HEK293 (cell line): ENCODE measurements around the gene RBFOX1.

ENCODE experiments used
- CTCF ChIA-PET: fragments of 350-600 bp; formaldehyde crosslinking; extraction: SDS; loops from one replicate; lab custom pipeline; 2021; ENCODE audit warnings: antibody characterized with exemption; lab: Yijun Ruan, JAX
- POLR2A ChIA-PET: fragments of 300-600 bp; formaldehyde crosslinking; extraction: SDS; loops from one replicate; lab custom pipeline; 2020; ENCODE audit warnings: antibody characterized with exemption, inconsistent platforms; lab: Yijun Ruan, JAX
- H3K27ac ChIP-seq: fragments of 200-500 bp; sonication (Bioruptor generic); 2 replicates; pipeline ENCODE4 v1.5.1; 2014; ENCODE audit warnings: low read depth, low read length, control low read depth, inconsistent platforms; ENCODE audit errors: extremely low read depth
- H3K36me3 ChIP-seq, 2 experiments: fragments of 200-500 bp in 1 of 2; sonication (Bioruptor generic) in 1 of 2; 1 replicate in 1 of 2; 2 replicates in 1 of 2; pipeline ENCODE4 v1.5.1; 2014 to 2017; ENCODE audit warnings: inconsistent platforms in 2 of 2, low read length in 2 of 2; ENCODE audit not compliant: control insufficient read depth in 2 of 2, insufficient read depth in 1 of 2
- H3K4me1 ChIP-seq: fragments of 200-500 bp; sonication (Bioruptor generic); 2 replicates; pipeline ENCODE4 v1.5.1; 2014; ENCODE audit warnings: mild to moderate bottlenecking, low read length, inconsistent platforms; ENCODE audit not compliant: control insufficient read depth, insufficient read depth
- H3K4me3 ChIP-seq: 2 replicates; pipeline ENCODE4 v1.5.1; 2011; ENCODE audit warnings: low read depth, mild to moderate bottlenecking, control low read depth, low read length, moderate library complexity
- H3K9me3 ChIP-seq: fragments of 200-500 bp; sonication (Bioruptor generic); 2 replicates; pipeline ENCODE4 v1.5.1; 2014; ENCODE audit warnings: low read depth, low read length, inconsistent platforms; ENCODE audit not compliant: control insufficient read depth, insufficient read depth
- BCL11B ChIP-seq: fragments of 450-650 bp; formaldehyde crosslinking; IDR thresholded peaks from 2 replicates; pipeline ENCODE4 v1.5.1; 2016; ENCODE audit warnings: low read depth, missing biosample characterization, missing genetic modification characterization
- EGR2 ChIP-seq: fragments of 450-650 bp; formaldehyde crosslinking; IDR thresholded peaks from 2 replicates; pipeline ENCODE4 v1.5.1; 2016; ENCODE audit warnings: low read depth, missing biosample characterization, missing genetic modification characterization
- GLIS2 ChIP-seq: fragments of 450-650 bp; formaldehyde crosslinking; IDR thresholded peaks from 2 replicates; pipeline ENCODE4 v1.5.1; 2016; ENCODE audit warnings: missing biosample characterization, missing genetic modification characterization
- HOXC10 ChIP-seq: sonication (generic); formaldehyde crosslinking; IDR thresholded peaks from 2 replicates; pipeline ENCODE4 v1.8.1; 2023; ENCODE audit warnings: mild to moderate bottlenecking, missing genetic modification reagents
- HOXD13 ChIP-seq: sonication (generic); formaldehyde crosslinking; IDR thresholded peaks from 2 replicates; pipeline ENCODE4 v1.8.0; 2022; ENCODE audit warnings: missing genetic modification reagents, borderline replicate concordance
- IKZF3 ChIP-seq: fragments of 450-650 bp; IDR thresholded peaks from 2 replicates; pipeline ENCODE4 v1.5.0; 2018; ENCODE audit warnings: missing biosample characterization, mild to moderate bottlenecking, missing genetic modification characterization, moderate library complexity
- KLF7 ChIP-seq: fragments of 450-650 bp; formaldehyde crosslinking; IDR thresholded peaks from 2 replicates; pipeline ENCODE4 v1.5.1; 2016; ENCODE audit warnings: missing biosample characterization, missing genetic modification characterization, borderline replicate concordance
- MYNN ChIP-seq: fragments of 450-650 bp; formaldehyde crosslinking; IDR thresholded peaks from 2 replicates; pipeline ENCODE4 v1.5.1; 2016; ENCODE audit warnings: missing biosample characterization, missing genetic modification characterization, borderline replicate concordance
- PRDM6 ChIP-seq: fragments of 450-650 bp; formaldehyde crosslinking; IDR thresholded peaks from 2 replicates; pipeline ENCODE4 v1.5.1; 2017; ENCODE audit warnings: missing biosample characterization, missing genetic modification characterization
- SALL2 ChIP-seq: fragments of 450-650 bp; formaldehyde crosslinking; IDR thresholded peaks from 2 replicates; pipeline ENCODE4 v1.5.0; 2017; ENCODE audit warnings: missing biosample characterization, mild to moderate bottlenecking, missing genetic modification characterization, borderline replicate concordance
- ZBTB48 ChIP-seq: fragments of 450-650 bp; formaldehyde crosslinking; IDR thresholded peaks from 2 replicates; pipeline ENCODE4 v1.5.1; 2016; ENCODE audit warnings: missing biosample characterization, missing genetic modification characterization
- ZBTB8A ChIP-seq: fragments of 450-650 bp; formaldehyde crosslinking; IDR thresholded peaks from 2 replicates; pipeline ENCODE4 v1.5.1; 2016; ENCODE audit warnings: missing biosample characterization, missing genetic modification characterization
- ZNF121 ChIP-seq: fragments of 450-650 bp; formaldehyde crosslinking; IDR thresholded peaks from 2 replicates; pipeline ENCODE4 v1.5.1; 2016; ENCODE audit warnings: missing biosample characterization, missing genetic modification characterization
- ZNF16 ChIP-seq: fragments of 450-650 bp; formaldehyde crosslinking; IDR thresholded peaks from 2 replicates; pipeline ENCODE4 v1.5.1; 2016; ENCODE audit warnings: low read depth, missing biosample characterization, missing genetic modification characterization
- ZNF174 ChIP-seq: fragments of 450-650 bp; formaldehyde crosslinking; IDR thresholded peaks from 2 replicates; pipeline ENCODE4 v1.5.0; 2017; ENCODE audit warnings: missing biosample characterization, mild to moderate bottlenecking, missing genetic modification characterization
- ZNF580 ChIP-seq: fragments of 450-650 bp; formaldehyde crosslinking; IDR thresholded peaks from 2 replicates; pipeline ENCODE4 v1.5.1; 2016; ENCODE audit warnings: missing biosample characterization, missing genetic modification characterization
- ZNF624 ChIP-seq: fragments of 450-650 bp; formaldehyde crosslinking; IDR thresholded peaks from 2 replicates; pipeline ENCODE4 v1.5.1; 2017; ENCODE audit warnings: missing biosample characterization, missing genetic modification characterization
- TF ChIP-seq, protein P1 (sequence below): fragments of 450-650 bp; formaldehyde crosslinking; IDR thresholded peaks from 2 replicates; pipeline ENCODE4 v1.5.1; 2016; ENCODE audit warnings: missing biosample characterization, missing genetic modification characterization
- TF ChIP-seq, protein P2 (sequence below): fragments of 450-650 bp; formaldehyde crosslinking; IDR thresholded peaks from 2 replicates; pipeline ENCODE4 v1.5.1; 2017; ENCODE audit warnings: missing biosample characterization, missing genetic modification characterization
- TF ChIP-seq, protein P3 (sequence below): fragments of 450-650 bp; formaldehyde crosslinking; conservative IDR thresholded peaks from 2 replicates; pipeline ENCODE4 v1.5.1; 2016; ENCODE audit warnings: low read depth, missing biosample characterization, missing genetic modification characterization

RBFOX1 gene

DNA sequence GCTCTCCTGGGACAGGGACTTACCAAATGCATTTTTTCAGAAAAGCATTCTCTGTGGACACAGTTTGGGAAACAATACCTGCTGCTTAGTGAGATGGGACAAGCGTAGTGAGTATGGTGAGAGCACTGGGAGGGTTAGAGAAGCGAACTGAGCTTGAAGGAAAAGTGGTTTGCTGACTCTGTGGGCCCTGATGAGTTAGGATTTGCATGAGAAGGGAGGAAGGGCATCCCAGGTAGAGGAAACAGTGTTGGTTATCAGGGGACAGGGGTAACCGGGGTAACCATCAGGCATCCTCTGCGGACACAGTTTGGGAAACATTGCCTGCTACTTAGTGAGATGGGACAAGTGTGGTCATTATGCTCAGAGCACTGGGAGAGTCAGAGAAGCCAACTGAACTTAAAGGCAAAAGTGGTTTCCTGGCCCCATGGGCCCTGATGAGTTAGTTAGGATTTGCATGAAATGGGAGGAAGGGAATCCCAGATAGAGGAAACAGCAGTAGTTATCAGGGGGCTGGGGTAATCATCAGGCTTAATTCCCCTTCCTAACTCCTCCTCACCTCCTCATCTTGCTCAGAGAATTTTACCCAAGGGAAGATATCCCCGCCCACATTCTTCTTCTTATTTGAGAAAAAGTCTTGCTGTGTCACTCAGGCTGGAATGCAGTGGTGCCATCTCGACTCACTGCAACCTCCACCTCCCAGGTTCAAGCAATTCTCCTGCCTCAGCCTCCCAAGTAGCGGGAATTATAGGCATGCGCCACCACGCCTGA, 319.3 kb downstream of the RBFOX1 start:
- CTCF ChIA-PET, result no interaction called here
- H3K4me3 ChIP-seq, result no peak overlapping the region
- no peaks in the 10 kb centered on the region for H3K4me1 ChIP-seq
- no peaks in the 10 kb centered on the region for H3K36me3 ChIP-seq
- POLR2A ChIA-PET, result no interaction called here
- H3K27ac ChIP-seq, result no peak overlapping the region
- TF ChIP-seq PRDM6 (tag by site-specific recombination) (no peak), SALL2 (tag by site-specific recombination) (no peak), ZBTB48 (tag by site-specific recombination) (no peak), ZNF121 (tag by site-specific recombination) (no peak), KLF7 (no peak), ZNF16 (tag by site-specific recombination) (no peak), MYNN (tag by site-specific recombination) (no peak), BCL11B (tag by site-specific recombination) (no peak), EGR2 (tag by site-specific recombination) (no peak), ZNF174 (no peak), ZNF624 (tag by site-specific recombination) (no peak), ZBTB8A (tag by site-specific recombination) (no peak)
- TF ChIP-seq, protein P1, sequence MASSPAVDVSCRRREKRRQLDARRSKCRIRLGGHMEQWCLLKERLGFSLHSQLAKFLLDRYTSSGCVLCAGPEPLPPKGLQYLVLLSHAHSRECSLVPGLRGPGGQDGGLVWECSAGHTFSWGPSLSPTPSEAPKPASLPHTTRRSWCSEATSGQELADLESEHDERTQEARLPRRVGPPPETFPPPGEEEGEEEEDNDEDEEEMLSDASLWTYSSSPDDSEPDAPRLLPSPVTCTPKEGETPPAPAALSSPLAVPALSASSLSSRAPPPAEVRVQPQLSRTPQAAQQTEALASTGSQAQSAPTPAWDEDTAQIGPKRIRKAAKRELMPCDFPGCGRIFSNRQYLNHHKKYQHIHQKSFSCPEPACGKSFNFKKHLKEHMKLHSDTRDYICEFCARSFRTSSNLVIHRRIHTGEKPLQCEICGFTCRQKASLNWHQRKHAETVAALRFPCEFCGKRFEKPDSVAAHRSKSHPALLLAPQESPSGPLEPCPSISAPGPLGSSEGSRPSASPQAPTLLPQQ (tag by site-specific recombination), result no peak
- TF ChIP-seq, protein P2, sequence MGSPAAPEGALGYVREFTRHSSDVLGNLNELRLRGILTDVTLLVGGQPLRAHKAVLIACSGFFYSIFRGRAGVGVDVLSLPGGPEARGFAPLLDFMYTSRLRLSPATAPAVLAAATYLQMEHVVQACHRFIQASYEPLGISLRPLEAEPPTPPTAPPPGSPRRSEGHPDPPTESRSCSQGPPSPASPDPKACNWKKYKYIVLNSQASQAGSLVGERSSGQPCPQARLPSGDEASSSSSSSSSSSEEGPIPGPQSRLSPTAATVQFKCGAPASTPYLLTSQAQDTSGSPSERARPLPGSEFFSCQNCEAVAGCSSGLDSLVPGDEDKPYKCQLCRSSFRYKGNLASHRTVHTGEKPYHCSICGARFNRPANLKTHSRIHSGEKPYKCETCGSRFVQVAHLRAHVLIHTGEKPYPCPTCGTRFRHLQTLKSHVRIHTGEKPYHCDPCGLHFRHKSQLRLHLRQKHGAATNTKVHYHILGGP (tag by site-specific recombination), result no peak
- H3K9me3 ChIP-seq, result no peaks in the 10 kb centered on the region

- H3K36me3 ChIP-seq, result no peaks in the 10 kb centered on the region
- TF ChIP-seq HOXC10 (CRISPR knock-in tag), result no peak
- TF ChIP-seq, protein P3, sequence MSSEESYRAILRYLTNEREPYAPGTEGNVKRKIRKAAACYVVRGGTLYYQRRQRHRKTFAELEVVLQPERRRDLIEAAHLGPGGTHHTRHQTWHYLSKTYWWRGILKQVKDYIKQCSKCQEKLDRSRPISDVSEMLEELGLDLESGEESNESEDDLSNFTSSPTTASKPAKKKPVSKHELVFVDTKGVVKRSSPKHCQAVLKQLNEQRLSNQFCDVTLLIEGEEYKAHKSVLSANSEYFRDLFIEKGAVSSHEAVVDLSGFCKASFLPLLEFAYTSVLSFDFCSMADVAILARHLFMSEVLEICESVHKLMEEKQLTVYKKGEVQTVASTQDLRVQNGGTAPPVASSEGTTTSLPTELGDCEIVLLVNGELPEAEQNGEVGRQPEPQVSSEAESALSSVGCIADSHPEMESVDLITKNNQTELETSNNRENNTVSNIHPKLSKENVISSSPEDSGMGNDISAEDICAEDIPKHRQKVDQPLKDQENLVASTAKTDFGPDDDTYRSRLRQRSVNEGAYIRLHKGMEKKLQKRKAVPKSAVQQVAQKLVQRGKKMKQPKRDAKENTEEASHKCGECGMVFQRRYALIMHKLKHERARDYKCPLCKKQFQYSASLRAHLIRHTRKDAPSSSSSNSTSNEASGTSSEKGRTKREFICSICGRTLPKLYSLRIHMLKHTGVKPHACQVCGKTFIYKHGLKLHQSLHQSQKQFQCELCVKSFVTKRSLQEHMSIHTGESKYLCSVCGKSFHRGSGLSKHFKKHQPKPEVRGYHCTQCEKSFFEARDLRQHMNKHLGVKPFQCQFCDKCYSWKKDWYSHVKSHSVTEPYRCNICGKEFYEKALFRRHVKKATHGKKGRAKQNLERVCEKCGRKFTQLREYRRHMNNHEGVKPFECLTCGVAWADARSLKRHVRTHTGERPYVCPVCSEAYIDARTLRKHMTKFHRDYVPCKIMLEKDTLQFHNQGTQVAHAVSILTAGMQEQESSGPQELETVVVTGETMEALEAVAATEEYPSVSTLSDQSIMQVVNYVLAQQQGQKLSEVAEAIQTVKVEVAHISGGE, result no peak
- TF ChIP-seq HOXD13 (CRISPR knock-in tag), result no peak
- no peak for TF ChIP-seq ZNF580 (tag by site-specific recombination)
- no peak for TF ChIP-seq IKZF3 (tag by site-specific recombination)
- TF ChIP-seq GLIS2 (tag by site-specific recombination), result no peak
- TF ChIP-seq, protein P1 (tag by site-specific recombination), result no peak
- POLR2A ChIA-PET, result no interaction called here
- no peak overlapping the region for H3K27ac ChIP-seq
- CTCF ChIA-PET, result no interaction called here
- no peaks in the 10 kb centered on the region for H3K9me3 ChIP-seq
- no peak overlapping the region for H3K4me3 ChIP-seq
- no peaks in the 10 kb centered on the region for H3K4me1 ChIP-seq
These were observed 321.3 kb downstream of the RBFOX1 start for GRCh38 chr16:7653746-7654461.
